GM18520 (cell line): ENCODE data around the gene STAT6.

Experiments
- ATAC-seq: cut with Tn5 transposase; IDR thresholded peaks from one replicate; pipeline ENCODE4 v1.9.1; 2021; ENCODE audit not compliant: unreplicated experiment

The STAT6 gene

DNA sequence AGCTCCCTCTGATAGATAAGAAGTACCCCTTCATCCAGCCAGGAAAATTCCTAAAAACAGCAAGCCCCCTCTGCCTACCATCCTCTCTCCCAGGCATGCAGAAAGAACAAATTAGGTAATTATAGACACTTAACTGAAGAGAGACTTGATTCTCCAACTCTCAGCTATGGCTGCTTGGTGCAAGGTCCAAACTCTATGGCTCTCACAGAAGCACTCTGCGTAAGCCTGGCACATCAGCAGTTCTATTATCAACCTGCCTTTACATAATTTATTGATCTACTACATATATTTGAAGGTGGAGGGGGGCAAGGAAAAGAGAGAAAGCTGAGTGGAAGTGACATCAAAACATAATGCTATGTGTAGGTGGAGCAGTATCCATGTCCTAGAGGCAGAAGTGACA, 60.2 kb downstream of the STAT6 start:
- no peak for ATAC-seq

DNA sequence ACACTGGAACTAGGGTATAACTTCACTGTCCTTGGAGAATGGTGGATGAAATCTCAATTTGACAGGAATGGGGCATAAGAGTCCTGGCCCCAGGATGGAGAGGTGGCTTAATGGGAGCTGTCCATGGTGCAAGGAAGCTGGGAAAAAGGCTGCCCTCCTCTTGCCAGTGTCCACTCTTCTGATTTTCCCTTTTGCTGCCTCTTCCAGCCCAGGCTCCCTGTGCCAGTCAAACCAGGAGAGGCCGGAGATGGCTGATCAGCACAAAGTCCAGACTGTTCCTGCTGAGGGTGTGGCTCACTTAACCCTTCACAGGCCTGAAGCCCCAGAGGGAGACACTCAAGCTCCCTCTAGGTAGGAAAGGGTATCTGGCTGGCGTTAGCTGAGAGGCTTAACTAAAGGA, 61.3 kb downstream of the STAT6 start, which contains the start of gene MYO1A:
TSS of gene MYO1A (minus strand) at position 240 of the 400 bp plus-strand sequence. CDS start 1,806 bp downstream, outside the sequence.
- no peak for ATAC-seq

DNA sequence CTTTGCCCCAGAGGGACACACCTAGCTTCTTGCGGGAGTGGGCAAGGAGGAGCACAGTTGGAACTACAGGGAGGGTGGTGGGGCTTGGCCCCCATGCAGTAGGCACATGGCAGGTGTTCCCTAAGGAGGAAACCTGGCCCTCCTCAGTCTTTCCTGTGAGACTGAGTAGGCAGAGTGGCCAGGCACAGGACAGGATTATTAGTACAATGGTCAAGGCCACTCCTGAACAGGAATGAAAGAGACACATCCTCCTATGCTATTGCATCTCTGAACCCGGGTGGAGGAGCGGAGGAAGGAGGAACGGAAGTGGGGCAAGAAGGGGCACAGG, 62.1 kb downstream of the STAT6 start:
- ATAC-seq: no peak

DNA sequence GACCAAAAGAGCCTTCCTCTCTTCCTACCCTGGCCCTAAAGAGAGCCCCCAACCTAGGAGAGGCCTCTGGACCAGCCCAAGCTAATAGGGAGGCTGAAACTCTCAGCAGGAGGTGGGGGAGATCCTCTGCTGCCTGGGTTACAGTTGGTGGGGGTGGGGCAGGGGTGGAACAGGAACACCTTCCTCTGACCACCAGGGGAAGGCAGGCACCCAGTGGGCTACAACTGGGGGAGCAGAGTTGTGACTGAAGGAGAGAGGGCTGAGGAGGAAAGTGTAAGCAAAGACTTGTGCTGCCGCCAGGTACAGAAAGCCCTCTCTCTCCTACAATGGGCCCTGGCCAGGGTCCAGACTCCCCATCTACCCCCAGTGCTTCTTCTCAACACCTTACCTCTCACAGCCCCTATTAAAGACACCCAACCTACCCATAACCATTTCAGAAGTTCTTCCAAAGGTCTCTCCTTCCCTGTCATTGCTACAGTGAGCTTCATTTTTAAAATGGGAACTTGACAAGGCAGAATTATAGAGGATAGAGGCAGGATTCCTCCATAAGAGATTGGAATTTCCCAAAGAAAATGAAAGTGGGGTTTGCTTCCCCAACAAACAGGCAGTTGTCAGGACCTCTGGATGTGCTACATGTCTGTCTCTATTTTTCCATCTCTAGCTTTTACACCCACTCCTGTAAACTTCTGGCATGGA, 62.6 kb downstream of the STAT6 start:
- no peak for ATAC-seq

DNA sequence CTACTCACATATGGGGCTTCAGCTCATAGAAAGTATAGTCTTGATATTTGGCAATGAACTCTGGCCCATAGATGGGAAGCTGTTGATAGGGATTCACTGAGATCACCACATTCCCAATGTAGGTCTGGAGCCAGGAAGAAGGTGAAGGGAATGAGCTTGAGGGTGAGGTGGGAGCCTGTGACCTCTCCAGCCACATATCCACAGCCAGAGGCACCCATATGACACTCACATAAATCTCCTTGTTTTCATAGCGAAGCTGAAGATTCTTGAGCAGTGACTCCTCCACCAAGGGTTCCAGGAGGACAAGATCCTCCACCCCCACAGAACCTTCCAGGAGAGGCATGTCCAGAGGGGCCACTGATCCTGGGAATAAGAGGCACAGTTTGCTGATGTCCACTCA, 63.2 kb downstream of the STAT6 start:
- ATAC-seq: no peak

DNA sequence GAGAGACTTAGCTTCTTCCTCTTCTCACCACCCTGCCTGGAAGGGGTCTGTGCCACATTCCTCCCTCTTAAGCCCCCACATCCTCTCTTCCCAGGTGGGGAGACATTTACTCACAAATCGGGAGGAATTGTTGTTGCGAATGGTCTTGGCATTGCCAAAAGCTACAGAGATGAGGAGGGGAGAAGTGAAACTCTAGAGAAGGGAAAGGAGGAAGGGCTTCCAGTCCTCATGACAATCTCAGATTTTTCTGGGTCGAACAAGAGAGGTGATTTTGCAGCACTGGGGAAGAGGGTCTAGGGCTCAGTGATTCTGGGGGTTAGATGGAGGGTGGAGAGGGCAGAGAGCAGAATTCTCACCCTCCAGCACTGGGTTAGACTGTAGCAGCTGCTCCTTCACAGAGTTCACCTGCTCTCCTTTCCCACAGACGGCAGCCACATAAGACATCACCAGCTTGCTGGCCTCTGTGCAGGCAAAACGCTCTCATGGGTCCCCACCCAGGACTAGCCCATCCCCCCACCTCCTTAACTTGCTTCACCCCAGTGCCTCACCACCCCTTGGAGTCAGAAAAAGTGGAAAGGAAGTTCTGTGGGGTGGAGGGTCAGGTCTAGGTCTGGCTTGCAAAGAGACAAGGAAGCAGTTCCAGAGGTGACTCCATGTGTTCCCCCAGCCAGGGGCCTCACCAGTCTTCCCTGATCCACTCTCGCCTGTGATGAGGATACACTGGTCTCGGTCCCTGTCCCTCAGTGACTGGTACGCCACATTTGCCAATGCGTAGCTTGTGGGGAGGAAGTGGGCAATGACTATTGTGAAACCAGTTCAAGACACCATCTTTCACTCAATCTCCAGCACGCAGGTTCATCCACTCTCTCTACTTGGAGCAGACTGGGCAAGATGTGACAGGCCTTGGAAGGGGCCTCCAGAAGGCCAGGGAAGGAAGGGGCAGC, 63.9 kb downstream of the STAT6 start:
- no peak for ATAC-seq

DNA sequence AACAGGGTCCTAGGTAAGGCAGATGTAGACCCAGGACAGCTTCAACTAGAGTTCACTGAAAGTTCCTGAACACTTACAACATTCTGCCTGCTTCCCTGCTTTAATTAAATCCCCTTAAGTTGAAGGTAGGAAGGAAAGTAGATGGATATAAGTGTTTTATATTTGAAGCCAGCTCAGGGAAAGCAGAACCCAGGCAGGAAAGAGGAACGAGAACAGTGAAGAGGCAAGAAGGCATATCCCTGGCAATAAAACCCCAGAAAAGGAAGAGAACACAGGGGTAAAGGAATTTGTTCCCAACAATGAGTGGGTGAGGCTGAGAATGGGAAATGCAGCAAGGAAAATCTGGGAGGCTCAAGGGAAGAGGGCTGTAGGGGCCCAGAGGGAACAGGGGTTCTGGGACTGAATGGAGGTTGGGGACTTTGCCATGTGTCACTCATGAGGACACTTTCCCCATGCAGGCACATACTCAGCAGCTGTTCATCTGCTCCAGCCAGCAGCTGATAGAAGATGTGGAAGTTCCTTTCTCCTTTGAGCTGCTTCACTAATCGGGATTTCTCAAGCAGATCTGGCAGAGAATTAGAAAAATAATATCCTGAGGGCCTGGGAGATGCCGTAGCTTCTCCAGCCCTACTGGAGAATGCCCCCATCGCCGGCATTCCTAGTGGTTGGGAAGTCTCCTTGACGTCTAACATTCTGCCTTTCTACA, 64.9 kb downstream of the STAT6 start:
- no peak for ATAC-seq
